ENCODE measurements around the gene FLNB. TPM values are rescaled to one million over a fixed set of nuclear protein-coding genes. Genes with fewer than 3 reads are reported as not detected.

FLNB gene
- polyA plus RNA-seq, 3 donors: 0.47 to 4.0 (median 2.1) TPM

DNA sequence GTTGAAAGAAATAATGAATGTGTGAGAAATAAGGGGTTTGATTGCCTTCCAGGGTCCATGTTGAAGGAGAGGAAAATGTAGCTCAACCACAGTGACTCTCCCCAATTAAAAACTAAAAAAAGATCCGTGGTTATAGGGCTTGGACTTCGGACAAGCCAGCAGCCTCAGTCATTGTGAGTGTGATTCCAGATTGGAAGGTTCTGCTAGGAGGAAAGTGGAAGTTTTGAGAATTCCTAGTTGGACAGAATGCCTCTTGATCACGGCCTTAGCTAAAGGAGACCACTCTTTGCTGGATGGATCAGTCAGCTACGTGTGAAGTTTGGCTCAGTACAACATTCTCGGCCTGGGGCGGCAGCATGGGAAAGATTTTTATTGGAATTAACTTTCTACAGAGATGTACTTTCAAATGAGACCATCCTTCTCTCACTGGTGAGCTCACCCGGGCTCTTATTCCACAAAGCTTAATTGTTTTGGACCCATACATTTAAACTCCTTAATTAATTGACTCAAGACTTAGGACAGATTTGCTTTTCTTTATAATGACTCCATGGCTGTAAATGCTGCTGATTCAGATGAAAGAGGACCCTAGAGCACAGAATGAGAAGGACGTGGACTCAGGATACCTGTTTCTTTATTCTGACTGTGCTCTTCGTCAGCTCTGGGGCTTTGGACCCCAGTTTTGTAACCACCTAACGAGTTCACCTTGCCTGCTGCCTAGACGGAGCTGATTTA, 27.5 kb downstream of the FLNB start:
- H3K79me2 ChIP-seq (ENCODE audit: insufficient read depth, low read length): peaks cover 18% of the 10 kb centered on the region
- H3K4me2 ChIP-seq (replicated peaks; ENCODE audit: extremely low read depth, low read length, poor library complexity, severe bottlenecking): no peak overlapping the region
- TF ChIP-seq, protein P1, sequence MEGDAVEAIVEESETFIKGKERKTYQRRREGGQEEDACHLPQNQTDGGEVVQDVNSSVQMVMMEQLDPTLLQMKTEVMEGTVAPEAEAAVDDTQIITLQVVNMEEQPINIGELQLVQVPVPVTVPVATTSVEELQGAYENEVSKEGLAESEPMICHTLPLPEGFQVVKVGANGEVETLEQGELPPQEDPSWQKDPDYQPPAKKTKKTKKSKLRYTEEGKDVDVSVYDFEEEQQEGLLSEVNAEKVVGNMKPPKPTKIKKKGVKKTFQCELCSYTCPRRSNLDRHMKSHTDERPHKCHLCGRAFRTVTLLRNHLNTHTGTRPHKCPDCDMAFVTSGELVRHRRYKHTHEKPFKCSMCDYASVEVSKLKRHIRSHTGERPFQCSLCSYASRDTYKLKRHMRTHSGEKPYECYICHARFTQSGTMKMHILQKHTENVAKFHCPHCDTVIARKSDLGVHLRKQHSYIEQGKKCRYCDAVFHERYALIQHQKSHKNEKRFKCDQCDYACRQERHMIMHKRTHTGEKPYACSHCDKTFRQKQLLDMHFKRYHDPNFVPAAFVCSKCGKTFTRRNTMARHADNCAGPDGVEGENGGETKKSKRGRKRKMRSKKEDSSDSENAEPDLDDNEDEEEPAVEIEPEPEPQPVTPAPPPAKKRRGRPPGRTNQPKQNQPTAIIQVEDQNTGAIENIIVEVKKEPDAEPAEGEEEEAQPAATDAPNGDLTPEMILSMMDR (IDR thresholded peaks at IDR 0.05): no peak
- Mint-ChIP-seq H3K36me3 (peaks cover 0 to 18% of the 10 kb centered on the region in 2 donors), H3K27ac (no peak overlapping the region), H3K9me3 (peaks cover 0 to 2% (median 0%) of the 10 kb centered on the region in 7 donors), H3K4me1 (peaks cover 17% of the 10 kb centered on the region), H3K27me3 (ENCODE audit: low read depth in 3 of 3) (peaks cover 0 to 2% (median 0%) of the 10 kb centered on the region in 3 donors), H3K4me3 (no peak overlapping the region)
- no peak for DNase-seq
- intact Hi-C loops (cut with micrococcal nuclease): no loop called here
- H3K36me3 ChIP-seq (replicated peaks in 1 of 2; ENCODE audit: control insufficient read depth in 1 of 2, insufficient read depth in 2 of 2, low read length in 2 of 2): no peaks in the 10 kb centered on the region
- 90% methylated on average over 7 of the region's 11 CpGs for WGBS (ENCODE audit: insufficient coverage)
- no peaks in the 10 kb centered on the region for H4K20me1 ChIP-seq (ENCODE audit: insufficient read depth, low read length)
- peaks cover 11 to 15% of the 10 kb centered on the region in 2 donors for H3K4me1 ChIP-seq (ENCODE audit: control insufficient read depth in 1 of 2, insufficient read depth in 2 of 2, low read length in 2 of 2)
- H2AFZ ChIP-seq (ENCODE audit: insufficient read depth, low read depth, low read length, poor library complexity, severe bottlenecking): no peak overlapping the region
- no peak overlapping the region for H3K27ac ChIP-seq (ENCODE audit: low read depth in 1 of 2, low read length in 2 of 2)
- no peak overlapping the region for H3K4me3 ChIP-seq (replicated peaks in 1 of 3; ENCODE audit: low read depth in 2 of 3, low read length in 3 of 3)
- no peak overlapping the region for H3K9ac ChIP-seq (ENCODE audit: insufficient read depth, low read length, poor library complexity, severe bottlenecking)
- H3K27me3 ChIP-seq (ENCODE audit: control insufficient read depth in 2 of 2, insufficient read depth in 2 of 2, low read length in 2 of 2): no peaks in the 10 kb centered on the region
- no peaks in the 10 kb centered on the region for H3K9me3 ChIP-seq (replicated peaks in 1 of 2; ENCODE audit: control insufficient read depth in 1 of 2, insufficient read depth in 1 of 2, low read length in 2 of 2)

DNA sequence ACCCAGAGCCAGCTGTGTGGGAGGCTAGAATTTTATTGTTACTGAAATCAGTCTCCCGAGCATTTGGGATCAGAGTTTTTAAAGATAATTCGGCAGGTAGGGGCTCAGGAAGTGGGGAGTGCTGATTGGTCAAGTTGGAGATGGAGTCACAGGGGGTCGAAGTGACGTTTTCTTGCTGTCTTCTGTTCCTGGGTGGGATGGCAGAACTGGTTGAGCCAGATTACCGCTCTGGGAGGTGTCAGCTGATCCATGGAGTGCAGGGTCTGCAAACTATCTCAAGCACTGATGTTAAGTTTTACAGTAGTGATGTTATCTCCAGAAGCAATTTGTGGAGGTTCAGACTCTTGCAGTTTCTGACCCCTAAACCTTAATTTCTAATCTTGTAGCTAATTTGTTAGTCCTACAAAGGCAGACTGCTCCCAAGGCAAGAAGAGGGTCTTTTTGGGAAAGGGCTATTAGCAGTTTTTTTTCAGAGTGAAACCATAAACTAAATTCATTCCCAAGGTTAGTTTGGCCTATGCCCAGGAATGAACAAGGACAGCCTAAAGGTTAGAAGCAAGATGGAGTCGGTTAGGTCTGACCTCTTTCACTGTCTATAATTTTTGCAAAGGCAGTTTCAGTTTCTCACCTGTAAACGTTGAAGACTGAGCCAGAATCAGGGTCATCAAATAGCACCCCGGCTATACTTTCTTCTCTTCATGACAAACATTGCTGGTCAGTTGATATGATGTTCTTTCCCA, 28.2 kb downstream of the FLNB start:
- Histone ChIP-seq H3K4me1 (ENCODE audit: control insufficient read depth in 1 of 2, insufficient read depth in 2 of 2, low read length in 2 of 2) (peaks cover 14 to 22% of the 10 kb centered on the region in 2 donors), H3K9me3 (replicated peaks in 1 of 2; ENCODE audit: control insufficient read depth in 1 of 2, insufficient read depth in 1 of 2, low read length in 2 of 2) (no peaks in the 10 kb centered on the region), H3K4me2 (replicated peaks; ENCODE audit: extremely low read depth, low read length, poor library complexity, severe bottlenecking) (no peak overlapping the region), H3K9ac (ENCODE audit: insufficient read depth, low read length, poor library complexity, severe bottlenecking) (no peak overlapping the region), H3K4me3 (replicated peaks in 1 of 3; ENCODE audit: low read depth in 2 of 3, low read length in 3 of 3) (no peak overlapping the region), H3K27ac (ENCODE audit: low read depth in 1 of 2, low read length in 2 of 2) (no peak overlapping the region), H3K79me2 (ENCODE audit: insufficient read depth, low read length) (peaks cover 21% of the 10 kb centered on the region), H4K20me1 (ENCODE audit: insufficient read depth, low read length) (no peaks in the 10 kb centered on the region), H2AFZ (ENCODE audit: insufficient read depth, low read depth, low read length, poor library complexity, severe bottlenecking) (no peak overlapping the region), H3K36me3 (replicated peaks in 1 of 2; ENCODE audit: control insufficient read depth in 1 of 2, insufficient read depth in 2 of 2, low read length in 2 of 2) (no peaks in the 10 kb centered on the region), H3K27me3 (ENCODE audit: control insufficient read depth in 2 of 2, insufficient read depth in 2 of 2, low read length in 2 of 2) (no peaks in the 10 kb centered on the region)
- H3K4me3 Mint-ChIP-seq: no peak overlapping the region
- H3K4me1 Mint-ChIP-seq: peaks cover 25% of the 10 kb centered on the region
- H3K9me3 Mint-ChIP-seq: peaks cover 0 to 2% (median 0%) of the 10 kb centered on the region in 7 donors
- peaks cover 0 to 2% (median 1%) of the 10 kb centered on the region in 3 donors for H3K27me3 Mint-ChIP-seq (ENCODE audit: low read depth in 3 of 3)
- peak overlapping the region in 3 of 7 donors; percentile 30 to 54 (median 54) for H3K27ac Mint-ChIP-seq
- WGBS (ENCODE audit: insufficient coverage): 89% methylated on average over 6 of the region's 8 CpGs
- TF ChIP-seq, protein P1 (IDR thresholded peaks at IDR 0.05): no peak
- intact Hi-C loops (cut with micrococcal nuclease): no loop called here
- DNase-seq: no peak
- H3K36me3 Mint-ChIP-seq: peaks cover 0 to 18% of the 10 kb centered on the region in 2 donors
